GM12864 (cell line): ENCODE data around the gene UCHL3.
A peak's percentile ranks its signal among the peaks of the same experiment; 100 is the strongest.
"Not testable (repeated sequence)": the region's sequence is repeated elsewhere in the genome, so short reads cannot be mapped to it uniquely, and the experiment has no call there.

Experiments used
- DNase-seq: peaks from one replicate; pipeline ENCODE4 v3.0.0-alpha.2; 2011; ENCODE audit warnings: low read depth
- H3K4me3 ChIP-seq: 2 replicates; pipeline ENCODE4 v1.5.1; 2011; ENCODE audit warnings: mild to moderate bottlenecking, low read depth, low read length, control low read depth
- TF ChIP-seq, protein P1 (sequence below): IDR thresholded peaks from 2 replicates; pipeline ENCODE4 v1.5.1; 2011; ENCODE audit warnings: low read depth, mild to moderate bottlenecking, moderate library complexity, low read length, control low read depth, inconsistent platforms; ENCODE audit errors: missing control alignments

The UCHL3 gene

DNA sequence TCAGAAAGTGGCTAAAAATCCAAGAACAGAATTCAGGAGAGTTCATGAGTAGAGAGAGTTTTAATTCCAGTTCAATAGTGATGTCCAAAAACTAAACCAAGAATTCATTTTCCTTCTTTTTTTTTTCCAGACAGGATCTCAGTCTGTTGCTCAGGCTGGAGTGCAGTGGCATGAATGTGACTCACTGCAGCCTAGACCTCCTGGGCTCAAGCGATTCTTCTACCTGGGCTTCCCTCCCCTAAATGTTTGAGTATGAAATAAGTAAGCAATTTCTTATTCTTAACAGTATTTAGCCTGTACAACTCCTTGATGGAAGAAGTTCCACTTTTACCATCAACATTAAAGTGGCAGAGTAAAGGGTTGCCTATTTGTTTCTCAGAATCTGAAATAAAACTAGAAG lies 15.7 kb upstream of the UCHL3 start:
- TF ChIP-seq, protein P1, sequence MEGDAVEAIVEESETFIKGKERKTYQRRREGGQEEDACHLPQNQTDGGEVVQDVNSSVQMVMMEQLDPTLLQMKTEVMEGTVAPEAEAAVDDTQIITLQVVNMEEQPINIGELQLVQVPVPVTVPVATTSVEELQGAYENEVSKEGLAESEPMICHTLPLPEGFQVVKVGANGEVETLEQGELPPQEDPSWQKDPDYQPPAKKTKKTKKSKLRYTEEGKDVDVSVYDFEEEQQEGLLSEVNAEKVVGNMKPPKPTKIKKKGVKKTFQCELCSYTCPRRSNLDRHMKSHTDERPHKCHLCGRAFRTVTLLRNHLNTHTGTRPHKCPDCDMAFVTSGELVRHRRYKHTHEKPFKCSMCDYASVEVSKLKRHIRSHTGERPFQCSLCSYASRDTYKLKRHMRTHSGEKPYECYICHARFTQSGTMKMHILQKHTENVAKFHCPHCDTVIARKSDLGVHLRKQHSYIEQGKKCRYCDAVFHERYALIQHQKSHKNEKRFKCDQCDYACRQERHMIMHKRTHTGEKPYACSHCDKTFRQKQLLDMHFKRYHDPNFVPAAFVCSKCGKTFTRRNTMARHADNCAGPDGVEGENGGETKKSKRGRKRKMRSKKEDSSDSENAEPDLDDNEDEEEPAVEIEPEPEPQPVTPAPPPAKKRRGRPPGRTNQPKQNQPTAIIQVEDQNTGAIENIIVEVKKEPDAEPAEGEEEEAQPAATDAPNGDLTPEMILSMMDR = no peak
- H3K4me3 ChIP-seq = no peak overlapping the region
- DNase-seq = no peak

DNA sequence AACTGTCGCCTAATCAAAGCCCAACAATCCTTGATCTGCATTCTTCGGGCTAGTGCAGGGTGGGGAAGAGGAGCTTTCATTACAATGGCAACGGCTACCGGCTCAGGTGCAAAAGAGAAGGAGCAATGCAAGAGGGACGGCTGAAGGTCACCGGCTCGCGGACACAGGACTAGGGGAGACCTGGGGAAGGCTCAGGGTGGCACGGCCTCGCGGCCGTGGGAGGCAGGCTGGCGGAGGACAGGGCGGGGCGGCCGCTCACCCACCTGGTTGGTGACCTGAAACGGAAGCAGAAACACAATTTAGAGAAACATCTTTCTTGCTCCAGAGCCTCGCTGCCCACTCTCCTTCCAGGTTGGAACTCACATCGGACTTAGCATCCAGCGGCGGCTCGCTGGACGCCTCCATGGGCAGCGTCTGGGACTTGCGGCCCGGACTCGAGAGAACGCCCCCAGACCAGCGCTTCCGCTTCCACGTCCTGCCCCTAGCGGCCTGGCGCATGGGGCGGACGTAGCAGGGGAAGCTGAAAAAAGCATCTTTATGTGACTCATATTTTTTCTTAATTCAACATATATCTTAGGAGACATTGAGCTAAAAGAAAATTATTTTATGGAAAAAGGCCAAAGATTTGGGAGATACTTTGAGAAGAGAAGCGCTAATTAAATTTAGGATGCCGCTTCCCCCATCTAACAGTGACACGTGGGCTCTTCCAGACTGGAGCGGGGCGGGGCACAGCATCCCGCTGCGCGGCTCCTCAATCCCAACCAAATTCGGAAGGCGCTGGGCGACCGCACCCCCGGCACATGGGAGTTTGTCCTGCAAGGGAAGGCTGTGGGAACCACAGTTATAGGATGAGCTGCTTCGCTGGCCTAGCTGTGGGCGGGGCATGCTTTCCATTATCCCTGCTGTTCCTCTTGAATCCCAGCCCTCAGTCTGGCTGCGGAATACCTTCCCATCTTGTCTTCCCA lies 11.9 kb upstream of the UCHL3 start, which contains the start of gene COMMD6:
COMMD6 (minus strand) TSS at position 441 of the 965 bp plus-strand sequence; CDS start at position 405, 36 bp downstream.
- DNase-seq = peak; percentile 60
- H3K4me3 ChIP-seq = peak within 1 kb of the TSS; percentile 99
- TF ChIP-seq, protein P1 = no peak

DNA sequence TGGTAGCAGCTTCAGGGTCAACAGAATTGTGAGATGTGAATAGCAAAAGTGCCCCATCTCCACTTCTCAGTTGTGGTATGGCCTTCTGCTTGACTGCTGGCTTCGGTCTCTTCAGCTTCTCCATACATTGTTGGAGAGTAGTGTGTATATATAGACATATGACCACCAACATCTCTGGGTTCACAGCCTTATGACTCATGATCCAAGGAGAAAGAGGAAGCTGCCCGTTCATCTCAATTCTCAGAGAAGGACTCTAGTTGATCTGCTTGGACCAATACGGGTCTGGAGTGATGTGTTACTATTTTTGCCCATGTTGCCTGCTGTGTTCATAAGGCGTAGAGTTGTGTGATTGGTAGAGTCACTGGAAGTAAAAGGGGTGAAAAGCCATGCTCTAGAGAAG lies 8.3 kb upstream of the UCHL3 start:
- H3K4me3 ChIP-seq = no peak overlapping the region
- TF ChIP-seq, protein P1 = no peak
- no peak for DNase-seq

- no peak overlapping the region for H3K4me3 ChIP-seq
- DNase-seq = no peak
- TF ChIP-seq, protein P1 = no peak
Measured at GRCh38 chr13:75541961-75542360, 7.6 kb upstream of the UCHL3 start.

DNA sequence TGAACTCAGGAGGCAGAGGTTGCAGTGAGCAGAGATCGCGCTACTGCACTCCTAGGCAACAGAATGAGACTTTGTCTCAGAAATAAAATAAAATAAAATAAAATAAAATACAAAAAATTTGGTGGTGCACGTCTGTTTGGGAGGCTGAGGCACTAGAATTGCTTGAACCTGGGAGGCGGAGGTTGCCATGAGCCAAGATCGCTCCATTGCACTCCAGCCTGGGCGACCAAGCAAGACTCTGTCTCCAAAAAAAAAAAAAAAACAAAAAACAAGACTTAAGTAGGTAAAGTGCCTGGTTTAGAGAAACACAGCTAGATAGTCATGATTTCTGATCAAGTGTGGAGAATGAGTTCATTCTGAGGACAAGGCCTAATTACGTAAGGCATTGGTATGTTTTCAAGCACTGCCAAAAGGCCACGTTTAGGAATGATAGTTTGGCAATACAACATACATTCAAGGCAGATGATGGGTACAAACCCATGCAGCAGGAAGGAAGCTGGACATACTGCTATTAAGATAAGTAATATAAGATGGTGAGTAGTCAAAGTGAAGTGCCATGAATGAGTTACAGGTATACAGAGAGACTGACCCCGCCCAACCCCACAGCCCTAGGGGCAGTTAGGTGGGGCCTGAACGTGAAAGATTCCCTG lies 4.8 kb upstream of the UCHL3 start:
- no peak for DNase-seq
- TF ChIP-seq, protein P1 = no peak
- H3K4me3 ChIP-seq = no peak overlapping the region

- not testable (repeated sequence) for DNase-seq, H3K4me3 ChIP-seq
Measured at GRCh38 chr13:75545386-75545785, 4.2 kb upstream of the UCHL3 start.

DNA sequence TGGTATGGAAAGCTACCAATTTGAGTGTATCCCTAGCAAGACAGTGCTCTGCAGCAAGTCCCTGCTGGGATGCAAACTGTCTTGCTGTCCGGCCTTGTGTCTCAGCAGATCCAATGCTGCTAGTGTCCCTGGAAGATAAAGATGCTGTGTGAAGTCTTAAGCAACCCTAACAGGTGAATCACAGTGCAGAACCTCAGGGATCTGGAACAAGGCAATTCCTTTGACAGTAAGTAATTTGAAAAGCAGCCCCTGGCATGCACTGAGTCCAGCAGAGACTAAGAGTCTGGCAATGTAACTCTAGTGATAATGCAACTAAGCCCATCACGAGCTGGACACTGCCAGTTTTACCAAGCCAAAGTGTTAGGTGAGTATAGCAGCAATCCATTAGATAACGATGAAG lies 1.7 kb upstream of the UCHL3 start:
- no peak overlapping the region for H3K4me3 ChIP-seq
- no peak for DNase-seq
- TF ChIP-seq, protein P1 = no peak
